HFFc6 (cell line): ENCODE results near the gene IL36RN. TPM values are rescaled to one million over a fixed set of nuclear protein-coding genes. Genes with fewer than 3 reads are reported as not detected.

Experiments used
- DNase-seq: peaks from one replicate; pipeline ENCODE4 v3.0.0-alpha.2; 2018
- H3K27ac Mint-ChIP-seq: 2 replicates; pipeline ENCODE4 v1.8.0; 2020; ENCODE audit warnings: mild to moderate bottlenecking, mixed read lengths
- H3K27me3 Mint-ChIP-seq: 2 replicates; pipeline ENCODE4 v1.8.0; 2021; ENCODE audit warnings: mild to moderate bottlenecking, moderate library complexity, mixed read lengths; ENCODE audit not compliant: insufficient read depth
- H3K36me3 Mint-ChIP-seq: 2 replicates; pipeline ENCODE4 v1.8.0; 2021; ENCODE audit warnings: low read depth, mixed read lengths
- H3K4me1 Mint-ChIP-seq: 2 replicates; pipeline ENCODE4 v1.8.0; 2020; ENCODE audit warnings: low read depth, mixed read lengths
- H3K4me3 Mint-ChIP-seq: 2 replicates; pipeline ENCODE4 v1.8.0; 2020; ENCODE audit warnings: mild to moderate bottlenecking, moderate library complexity, mixed read lengths
- H3K9me3 Mint-ChIP-seq: 2 replicates; pipeline ENCODE4 v1.8.0; 2020; ENCODE audit warnings: mild to moderate bottlenecking, mixed read lengths
- total RNA-seq, 6 experiments: library from RNA; stranded (reverse); fragmentation: NEBNext Ultra II Directional; extraction: Animal tissue kit (Norgen Biotek cat#: 25700); gene quantifications; 2 replicates in 1 of 6; 3 replicates in 5 of 6; pipeline ENCODE4 v1.2.3, GENCODE V29; 2021
- TF ChIP-seq, protein P1 (sequence below): fragments of 200-600 bp; sonication (generic); IDR thresholded peaks from 2 replicates; pipeline ENCODE4 v1.5.0; 2021; ENCODE audit warnings: antibody characterized with exemption, mild to moderate bottlenecking

Gene IL36RN
- total RNA-seq, 6 experiments from 2014 or later = not detected

DNA sequence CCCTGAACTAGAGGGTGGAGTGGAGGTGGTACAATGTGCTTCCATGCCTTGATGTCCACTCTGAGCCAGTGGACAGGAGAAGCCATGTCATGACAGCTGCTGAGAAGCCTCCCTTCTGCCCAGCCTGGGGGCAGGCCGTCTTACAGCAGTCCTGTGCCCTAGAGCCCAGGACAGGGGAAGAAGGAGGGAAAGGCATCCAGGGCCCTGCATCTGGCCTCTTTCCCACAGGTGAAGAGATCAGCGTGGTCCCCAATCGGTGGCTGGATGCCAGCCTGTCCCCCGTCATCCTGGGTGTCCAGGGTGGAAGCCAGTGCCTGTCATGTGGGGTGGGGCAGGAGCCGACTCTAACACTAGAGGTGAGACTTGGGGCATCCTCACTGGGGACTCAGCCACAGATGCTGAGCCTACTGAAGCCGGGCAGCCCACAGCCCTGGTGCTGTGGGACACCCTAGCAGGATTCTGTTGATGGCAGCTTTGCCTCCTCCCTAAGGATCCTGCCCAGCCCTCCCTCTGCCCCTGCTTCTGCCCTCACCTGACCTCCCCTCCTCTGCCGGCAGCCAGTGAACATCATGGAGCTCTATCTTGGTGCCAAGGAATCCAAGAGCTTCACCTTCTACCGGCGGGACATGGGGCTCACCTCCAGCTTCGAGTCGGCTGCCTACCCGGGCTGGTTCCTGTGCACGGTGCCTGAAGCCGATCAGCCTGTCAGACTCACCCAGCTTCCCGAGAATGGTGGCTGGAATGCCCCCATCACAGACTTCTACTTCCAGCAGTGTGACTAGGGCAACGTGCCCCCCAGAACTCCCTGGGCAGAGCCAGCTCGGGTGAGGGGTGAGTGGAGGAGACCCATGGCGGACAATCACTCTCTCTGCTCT is 3.1 kb downstream of the IL36RN start:
- peaks cover 28% of the 10 kb centered on the region for H3K27me3 Mint-ChIP-seq
- peaks cover 3% of the 10 kb centered on the region; the same call in 1 of the 2 replicates for H3K9me3 Mint-ChIP-seq
- no peak overlapping the region for H3K4me3 Mint-ChIP-seq
- no peaks in the 10 kb centered on the region for H3K36me3 Mint-ChIP-seq
- no peaks in the 10 kb centered on the region for H3K4me1 Mint-ChIP-seq
- TF ChIP-seq, protein P1, sequence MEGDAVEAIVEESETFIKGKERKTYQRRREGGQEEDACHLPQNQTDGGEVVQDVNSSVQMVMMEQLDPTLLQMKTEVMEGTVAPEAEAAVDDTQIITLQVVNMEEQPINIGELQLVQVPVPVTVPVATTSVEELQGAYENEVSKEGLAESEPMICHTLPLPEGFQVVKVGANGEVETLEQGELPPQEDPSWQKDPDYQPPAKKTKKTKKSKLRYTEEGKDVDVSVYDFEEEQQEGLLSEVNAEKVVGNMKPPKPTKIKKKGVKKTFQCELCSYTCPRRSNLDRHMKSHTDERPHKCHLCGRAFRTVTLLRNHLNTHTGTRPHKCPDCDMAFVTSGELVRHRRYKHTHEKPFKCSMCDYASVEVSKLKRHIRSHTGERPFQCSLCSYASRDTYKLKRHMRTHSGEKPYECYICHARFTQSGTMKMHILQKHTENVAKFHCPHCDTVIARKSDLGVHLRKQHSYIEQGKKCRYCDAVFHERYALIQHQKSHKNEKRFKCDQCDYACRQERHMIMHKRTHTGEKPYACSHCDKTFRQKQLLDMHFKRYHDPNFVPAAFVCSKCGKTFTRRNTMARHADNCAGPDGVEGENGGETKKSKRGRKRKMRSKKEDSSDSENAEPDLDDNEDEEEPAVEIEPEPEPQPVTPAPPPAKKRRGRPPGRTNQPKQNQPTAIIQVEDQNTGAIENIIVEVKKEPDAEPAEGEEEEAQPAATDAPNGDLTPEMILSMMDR = no peak
- no peak for DNase-seq
- H3K27ac Mint-ChIP-seq = no peak overlapping the region

DNA sequence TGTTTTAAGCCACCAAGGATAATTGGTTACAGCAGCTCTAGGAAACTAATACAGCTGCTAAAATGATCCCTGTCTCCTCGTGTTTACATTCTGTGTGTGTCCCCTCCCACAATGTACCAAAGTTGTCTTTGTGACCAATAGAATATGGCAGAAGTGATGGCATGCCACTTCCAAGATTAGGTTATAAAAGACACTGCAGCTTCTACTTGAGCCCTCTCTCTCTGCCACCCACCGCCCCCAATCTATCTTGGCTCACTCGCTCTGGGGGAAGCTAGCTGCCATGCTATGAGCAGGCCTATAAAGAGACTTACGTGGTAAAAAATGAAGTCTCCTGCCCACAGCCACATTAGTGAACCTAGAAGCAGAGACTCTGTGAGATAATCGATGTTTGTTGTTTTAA is 5.3 kb downstream of the IL36RN start:
- H3K27me3 Mint-ChIP-seq = peaks cover 23% of the 10 kb centered on the region
- H3K4me1 Mint-ChIP-seq = peaks cover 7% of the 10 kb centered on the region
- H3K9me3 Mint-ChIP-seq = peaks cover 3% of the 10 kb centered on the region; the same call in 1 of the 2 replicates
- H3K36me3 Mint-ChIP-seq = no peaks in the 10 kb centered on the region
- no peak for DNase-seq
- TF ChIP-seq, protein P1 = no peak
- no peak overlapping the region for H3K4me3 Mint-ChIP-seq
- no peak overlapping the region for H3K27ac Mint-ChIP-seq

DNA sequence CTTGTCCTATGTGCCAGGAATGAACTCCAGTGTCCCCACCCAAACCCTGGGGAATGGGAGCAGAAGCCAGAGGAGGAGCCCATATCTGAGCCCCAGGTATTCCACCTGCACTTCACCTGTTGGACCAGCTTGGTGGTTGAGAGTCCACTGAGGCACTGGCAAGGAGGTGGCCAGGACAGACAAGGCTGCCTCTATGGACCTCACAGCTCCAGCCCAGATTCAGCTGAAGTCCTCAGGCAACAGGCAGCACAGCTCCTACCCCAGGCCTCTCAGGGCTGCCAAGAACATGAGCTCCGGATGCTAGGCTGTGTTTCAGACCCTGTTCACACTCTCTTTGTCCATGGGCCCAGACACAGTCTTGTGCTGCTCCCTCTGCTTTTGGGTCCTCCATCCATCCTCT is 5.9 kb downstream of the IL36RN start:
- TF ChIP-seq, protein P1 = no peak
- Mint-ChIP-seq H3K27ac (no peak overlapping the region), H3K4me3 (no peak overlapping the region), H3K4me1 (peaks cover 13% of the 10 kb centered on the region), H3K9me3 (peaks cover 3% of the 10 kb centered on the region; the same call in 1 of the 2 replicates), H3K27me3 (peaks cover 18% of the 10 kb centered on the region), H3K36me3 (no peaks in the 10 kb centered on the region)
- DNase-seq = no peak

DNA sequence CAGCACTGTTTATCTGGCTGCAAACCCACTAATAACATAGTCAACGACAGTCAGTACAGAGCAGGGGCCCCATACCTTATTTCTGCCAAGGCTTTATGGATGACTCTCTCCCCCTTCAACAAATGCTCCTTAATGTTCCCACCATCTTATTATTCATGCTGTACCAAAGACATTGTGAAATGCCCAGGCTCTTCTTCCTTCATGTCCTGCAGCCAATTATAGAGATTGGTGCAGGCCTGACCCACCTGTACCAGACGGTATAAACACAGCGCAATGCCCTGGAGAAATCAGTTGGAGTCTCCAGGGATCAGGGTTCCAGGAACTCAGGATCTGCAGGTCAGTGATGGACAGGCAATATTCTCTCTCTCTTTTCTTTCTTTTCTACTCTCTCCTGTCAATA is 8.7 kb downstream of the IL36RN start, which contains the start of gene IL1F10:
IL1F10 (plus strand) TSS at position 290 of the 400 bp plus-strand sequence. CDS start 4,769 bp downstream, outside the sequence.
- peaks cover 17% of the 10 kb centered on the region for H3K4me1 Mint-ChIP-seq
- no peak within 1 kb of the TSS for H3K4me3 Mint-ChIP-seq
- no peak for DNase-seq
- TF ChIP-seq, protein P1 = no peak
- peaks cover 15% of the 10 kb centered on the region for H3K27me3 Mint-ChIP-seq
- no peaks in the 10 kb centered on the region for H3K36me3 Mint-ChIP-seq
- no peak within 1 kb of the TSS for H3K27ac Mint-ChIP-seq
- H3K9me3 Mint-ChIP-seq = peaks cover 3% of the 10 kb centered on the region; the same call in 1 of the 2 replicates

DNA sequence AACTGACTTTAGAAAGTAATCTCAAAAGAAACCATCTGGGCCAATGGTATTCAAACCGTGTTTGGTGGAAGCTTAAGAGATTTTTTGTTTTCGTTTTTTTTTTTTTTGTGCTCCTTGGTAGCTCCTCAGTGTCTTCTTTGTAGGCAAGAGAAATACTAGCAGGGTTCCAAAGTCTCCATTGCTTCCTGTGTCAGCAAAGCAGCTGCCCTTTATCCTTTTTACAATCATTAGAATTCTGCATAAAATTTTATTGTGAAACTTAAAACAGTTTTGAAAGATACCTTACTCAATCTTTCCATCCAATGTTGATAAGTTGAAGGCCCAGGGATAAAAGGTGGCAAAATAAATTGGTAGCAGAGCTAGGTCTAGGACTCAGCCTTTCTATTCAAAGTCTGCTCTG is 9.3 kb downstream of the IL36RN start:
- Mint-ChIP-seq H3K27ac (no peak overlapping the region), H3K9me3 (peaks cover 3% of the 10 kb centered on the region; the same call in 1 of the 2 replicates), H3K27me3 (peaks cover 16% of the 10 kb centered on the region), H3K4me1 (peaks cover 17% of the 10 kb centered on the region), H3K36me3 (no peaks in the 10 kb centered on the region), H3K4me3 (no peak overlapping the region)
- DNase-seq = no peak
- TF ChIP-seq, protein P1 = no peak
